Fibroblast of lung (primary cell): ENCODE measurements around the gene NTRK3. TPM values are rescaled to one million over a fixed set of nuclear protein-coding genes. Genes with fewer than 3 reads are reported as not detected.
A peak's percentile ranks its signal among the peaks of the same experiment; 100 is the strongest.

Experiments used
- DNase-seq, 2 donors: peaks; one replicate each; pipeline versions ENCODE4 v3.0.0 to v3.0.0-alpha.2; 2010; ENCODE audit warnings: low read depth in 2 of 2
- H2AFZ ChIP-seq: 2 replicates; pipeline ENCODE4 v1.5.1; 2012; ENCODE audit warnings: low read length, control low read depth, inconsistent platforms
- H3K27ac ChIP-seq: 2 replicates; pipeline ENCODE4 v1.5.1; 2011; ENCODE audit warnings: low read length, control low read depth; ENCODE audit not compliant: insufficient read depth
- H3K27me3 ChIP-seq: 2 replicates; pipeline ENCODE4 v1.5.1; 2011; ENCODE audit warnings: mild to moderate bottlenecking, low read length; ENCODE audit not compliant: control insufficient read depth, insufficient read depth
- H3K36me3 ChIP-seq: 2 replicates; pipeline ENCODE4 v1.5.1; 2011; ENCODE audit warnings: low read length; ENCODE audit not compliant: control insufficient read depth, insufficient read depth
- H3K4me1 ChIP-seq: 2 replicates; pipeline ENCODE4 v1.5.1; 2011; ENCODE audit warnings: low read length; ENCODE audit not compliant: control insufficient read depth, insufficient read depth; ENCODE audit errors: extremely low read depth
- H3K4me2 ChIP-seq: 2 replicates; pipeline ENCODE4 v1.5.1; 2011; ENCODE audit warnings: low read length, control low read depth; ENCODE audit not compliant: insufficient read depth; ENCODE audit errors: extremely low read depth
- H3K4me3 ChIP-seq, 4 experiments: fragments of 200-600 bp in 1 of 4; sonication (generic) in 1 of 4; replicated peaks in 1 of 4; 2 replicates each; pipeline ENCODE4 v1.5.1; 2011 to 2016; ENCODE audit warnings: low read length in 4 of 4, low read depth in 3 of 4, mild to moderate bottlenecking in 3 of 4, control low read depth in 2 of 4, inconsistent platforms in 1 of 4, mixed read lengths in 1 of 4; ENCODE audit not compliant: insufficient read depth in 1 of 4; ENCODE audit errors: control extremely low read depth in 1 of 4
- H3K79me2 ChIP-seq: 2 replicates; pipeline ENCODE4 v1.5.1; 2012; ENCODE audit warnings: mild to moderate bottlenecking, low read length, inconsistent platforms; ENCODE audit not compliant: control insufficient read depth, insufficient read depth
- H3K9ac ChIP-seq: 2 replicates; pipeline ENCODE4 v1.5.1; 2011; ENCODE audit warnings: mild to moderate bottlenecking, low read length, control low read depth; ENCODE audit not compliant: insufficient read depth
- H3K9me3 ChIP-seq: 2 replicates; pipeline ENCODE4 v1.5.1; 2012; ENCODE audit warnings: low read depth, low read length; ENCODE audit not compliant: control insufficient read depth, insufficient read depth
- H4K20me1 ChIP-seq: 2 replicates; pipeline ENCODE4 v1.5.1; 2011; ENCODE audit warnings: low read length; ENCODE audit not compliant: control insufficient read depth, insufficient read depth; ENCODE audit errors: extremely low read depth
- EZH2 ChIP-seq: IDR thresholded peaks from 2 replicates; pipeline ENCODE4 v1.5.1; 2012; ENCODE audit warnings: low read length, control low read depth, mild to moderate bottlenecking; ENCODE audit errors: missing control alignments
- polyA plus RNA-seq, 2 donors: library from polyadenylated mRNA; depleted of rRNA in 1 of 2; stranded (reverse) in 1 of 2; unstranded in 1 of 2; fragments of >200 nt; gene quantifications; 2 replicates each; pipeline ENCODE4 v1.2.1, GENCODE V29; 2011 to 2012; ENCODE audit warnings: missing spikeins in 1 of 2
- total RNA-seq: library from RNA; depleted of rRNA; stranded (reverse); fragments of >200 nt; gene quantifications from 2 replicates; pipeline ENCODE4 v1.2.1, GENCODE V29; 2014
- TF ChIP-seq, protein P1 (sequence below), 2 donors: IDR thresholded peaks in 1 of 2; conservative IDR thresholded peaks in 1 of 2; 1 replicate in 1 of 2; 2 replicates in 1 of 2; pipeline ENCODE4 v1.5.1; 2011 to 2012; ENCODE audit warnings: low read length in 2 of 2, control low read depth in 1 of 2, inconsistent platforms in 1 of 2, low read depth in 1 of 2, mild to moderate bottlenecking in 1 of 2

Gene NTRK3
- total and polyA plus RNA-seq, 2 donors (not counting 1 experiment from before 2014, with no cell fraction given): 0.06 TPM; not detected in 1

DNA sequence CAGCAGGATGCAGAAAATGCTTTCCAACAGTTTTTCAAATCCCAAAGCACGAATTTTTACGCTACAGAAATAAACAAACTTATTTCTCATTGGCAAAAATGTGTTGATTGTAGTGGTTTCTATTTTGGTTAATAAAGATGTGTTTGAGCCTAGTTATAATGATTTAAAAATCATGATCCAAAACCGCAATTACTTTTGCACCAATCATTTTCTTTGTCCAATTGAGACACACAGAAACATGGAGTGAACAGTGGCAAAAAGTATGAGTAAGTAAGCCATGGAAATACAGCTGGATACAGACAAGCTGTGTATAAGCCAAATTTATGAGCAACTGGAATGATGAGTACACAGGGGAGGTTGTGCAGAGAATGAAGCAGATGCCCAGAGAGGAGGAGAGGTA lies 427.9 kb downstream of the NTRK3 start:
- Histone ChIP-seq H3K9ac (no peak overlapping the region), H3K27ac (no peak overlapping the region), H3K36me3 (no peaks in the 10 kb centered on the region), H3K27me3 (no peaks in the 10 kb centered on the region), H4K20me1 (no peaks in the 10 kb centered on the region), H3K4me1 (no peaks in the 10 kb centered on the region), H3K79me2 (no peaks in the 10 kb centered on the region), H2AFZ (no peak overlapping the region), H3K4me2 (no peak overlapping the region), H3K9me3 (no peaks in the 10 kb centered on the region), H3K4me3 (no peak overlapping the region)
- DNase-seq: no peak
- no peak for TF ChIP-seq EZH2
- TF ChIP-seq, protein P1, sequence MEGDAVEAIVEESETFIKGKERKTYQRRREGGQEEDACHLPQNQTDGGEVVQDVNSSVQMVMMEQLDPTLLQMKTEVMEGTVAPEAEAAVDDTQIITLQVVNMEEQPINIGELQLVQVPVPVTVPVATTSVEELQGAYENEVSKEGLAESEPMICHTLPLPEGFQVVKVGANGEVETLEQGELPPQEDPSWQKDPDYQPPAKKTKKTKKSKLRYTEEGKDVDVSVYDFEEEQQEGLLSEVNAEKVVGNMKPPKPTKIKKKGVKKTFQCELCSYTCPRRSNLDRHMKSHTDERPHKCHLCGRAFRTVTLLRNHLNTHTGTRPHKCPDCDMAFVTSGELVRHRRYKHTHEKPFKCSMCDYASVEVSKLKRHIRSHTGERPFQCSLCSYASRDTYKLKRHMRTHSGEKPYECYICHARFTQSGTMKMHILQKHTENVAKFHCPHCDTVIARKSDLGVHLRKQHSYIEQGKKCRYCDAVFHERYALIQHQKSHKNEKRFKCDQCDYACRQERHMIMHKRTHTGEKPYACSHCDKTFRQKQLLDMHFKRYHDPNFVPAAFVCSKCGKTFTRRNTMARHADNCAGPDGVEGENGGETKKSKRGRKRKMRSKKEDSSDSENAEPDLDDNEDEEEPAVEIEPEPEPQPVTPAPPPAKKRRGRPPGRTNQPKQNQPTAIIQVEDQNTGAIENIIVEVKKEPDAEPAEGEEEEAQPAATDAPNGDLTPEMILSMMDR (conservative IDR thresholded peaks at IDR 0.05 in 1 of 2, IDR thresholded peaks at IDR 0.05 in 1 of 2; ENCODE audit: low read depth in 1 of 2, low read length in 2 of 2): no peak

DNA sequence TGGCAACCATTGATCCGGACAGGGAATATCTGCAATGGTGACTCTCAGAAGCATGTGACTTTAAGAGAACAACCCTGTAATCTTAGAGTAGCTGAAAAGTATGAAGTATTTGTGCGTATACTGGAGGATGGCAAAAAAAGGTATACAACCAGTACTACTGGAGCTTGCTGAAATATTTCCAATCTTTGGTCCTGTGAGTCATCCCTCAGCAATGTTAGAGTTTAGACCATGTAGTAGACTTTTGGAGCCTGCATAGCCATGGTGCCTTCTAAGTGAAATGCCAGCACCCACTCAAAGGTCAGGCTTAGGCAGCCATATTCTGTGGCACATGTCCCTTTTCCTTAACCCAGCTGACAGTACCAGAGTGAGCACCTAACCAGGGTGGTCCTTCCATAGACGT lies 429.4 kb downstream of the NTRK3 start:
- TF ChIP-seq EZH2: no peak
- TF ChIP-seq, protein P1 (conservative IDR thresholded peaks at IDR 0.05 in 1 of 2, IDR thresholded peaks at IDR 0.05 in 1 of 2; ENCODE audit: low read depth in 1 of 2, low read length in 2 of 2): no peak
- Histone ChIP-seq H3K9me3 (no peaks in the 10 kb centered on the region), H3K4me2 (no peak overlapping the region), H3K4me1 (no peaks in the 10 kb centered on the region), H2AFZ (no peak overlapping the region), H3K36me3 (no peaks in the 10 kb centered on the region), H3K4me3 (no peak overlapping the region), H3K9ac (no peak overlapping the region), H3K79me2 (no peaks in the 10 kb centered on the region), H4K20me1 (no peaks in the 10 kb centered on the region), H3K27me3 (no peaks in the 10 kb centered on the region), H3K27ac (no peak overlapping the region)
- DNase-seq: peak; percentile 32 to 64

DNA sequence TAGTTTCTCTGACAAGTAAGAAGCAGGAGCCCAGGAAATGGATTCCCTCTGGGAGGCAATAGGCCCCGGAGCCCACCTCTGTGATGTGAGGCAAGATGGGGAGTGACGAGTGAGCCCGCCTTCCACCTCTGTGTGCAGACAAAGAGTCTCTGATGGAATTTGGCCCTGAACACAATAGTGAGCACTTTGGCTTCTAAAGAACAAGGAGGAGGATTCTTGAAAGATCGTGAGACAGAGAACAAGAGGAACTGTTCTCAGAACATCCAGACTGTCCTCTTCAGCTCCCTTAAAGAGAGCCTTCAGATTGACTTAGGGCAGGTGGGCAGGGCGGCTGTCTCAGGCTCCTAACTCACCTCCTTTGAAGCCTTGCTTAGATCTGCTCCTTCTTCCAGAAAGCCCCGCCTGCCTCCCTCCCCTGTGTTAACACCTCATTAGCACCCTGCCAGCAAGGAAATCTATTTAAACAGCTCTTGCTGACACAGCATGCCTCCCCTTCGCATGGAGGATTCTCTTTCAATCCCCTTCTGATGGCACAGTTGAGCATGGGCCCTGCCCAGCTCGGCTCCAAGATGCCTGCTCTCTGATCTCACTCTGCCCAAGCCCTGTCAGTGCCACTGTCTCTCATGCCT lies 430.3 kb downstream of the NTRK3 start:
- Histone ChIP-seq H3K4me3 (no peak overlapping the region), H3K27ac (no peak overlapping the region), H2AFZ (no peak overlapping the region), H3K36me3 (no peaks in the 10 kb centered on the region), H3K4me1 (no peaks in the 10 kb centered on the region), H4K20me1 (no peaks in the 10 kb centered on the region), H3K9me3 (no peaks in the 10 kb centered on the region), H3K79me2 (no peaks in the 10 kb centered on the region), H3K27me3 (no peaks in the 10 kb centered on the region), H3K4me2 (no peak overlapping the region), H3K9ac (no peak overlapping the region)
- no peak for DNase-seq
- TF ChIP-seq, protein P1 (conservative IDR thresholded peaks at IDR 0.05 in 1 of 2, IDR thresholded peaks at IDR 0.05 in 1 of 2; ENCODE audit: low read depth in 1 of 2, low read length in 2 of 2): no peak
- TF ChIP-seq EZH2: no peak
